Subcutaneous adipose tissue (tissue), 4 donors: Measurements from ENCODE around the gene MAB21L4. TPM values are rescaled to one million over a fixed set of nuclear protein-coding genes. Genes with fewer than 3 reads are reported as not detected.

Experiments used
- total RNA-seq, 4 donors: library from RNA; depleted of rRNA; stranded (reverse); fragments of >200 nt; gene quantifications; one replicate each; pipeline ENCODE4 v1.1.0, GENCODE V29; 2016
- TF ChIP-seq, protein P1 (sequence below): fragments of 450-650 bp; IDR thresholded peaks from one replicate; pipeline ENCODE4 v1.5.1; 2016; ENCODE audit warnings: low read depth, mild to moderate bottlenecking, control low read depth, antibody characterized with exemption, moderate library complexity

MAB21L4 gene
- total RNA-seq, 4 donors from 2014 or later: not detected

DNA sequence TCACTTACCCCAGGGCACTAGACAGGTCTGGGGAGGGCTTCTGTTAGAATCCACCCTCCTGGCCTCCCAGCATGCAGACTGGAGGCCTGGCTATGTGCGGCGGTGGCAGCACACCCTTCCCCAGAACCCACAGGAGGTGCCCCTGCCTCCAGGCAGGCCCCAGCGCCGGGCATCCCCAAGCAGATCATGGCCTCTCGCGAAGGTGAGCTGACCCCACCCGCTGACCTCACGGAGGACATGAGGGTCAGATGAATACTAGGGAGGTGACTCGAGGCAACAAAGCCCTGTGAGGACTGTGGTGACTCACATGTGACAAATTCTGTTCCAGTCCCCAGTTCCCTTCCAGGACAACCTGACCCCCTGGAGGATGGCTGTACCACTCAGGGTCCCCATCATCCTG is 1.9 kb downstream of the MAB21L4 start:
- TF ChIP-seq, protein P1, sequence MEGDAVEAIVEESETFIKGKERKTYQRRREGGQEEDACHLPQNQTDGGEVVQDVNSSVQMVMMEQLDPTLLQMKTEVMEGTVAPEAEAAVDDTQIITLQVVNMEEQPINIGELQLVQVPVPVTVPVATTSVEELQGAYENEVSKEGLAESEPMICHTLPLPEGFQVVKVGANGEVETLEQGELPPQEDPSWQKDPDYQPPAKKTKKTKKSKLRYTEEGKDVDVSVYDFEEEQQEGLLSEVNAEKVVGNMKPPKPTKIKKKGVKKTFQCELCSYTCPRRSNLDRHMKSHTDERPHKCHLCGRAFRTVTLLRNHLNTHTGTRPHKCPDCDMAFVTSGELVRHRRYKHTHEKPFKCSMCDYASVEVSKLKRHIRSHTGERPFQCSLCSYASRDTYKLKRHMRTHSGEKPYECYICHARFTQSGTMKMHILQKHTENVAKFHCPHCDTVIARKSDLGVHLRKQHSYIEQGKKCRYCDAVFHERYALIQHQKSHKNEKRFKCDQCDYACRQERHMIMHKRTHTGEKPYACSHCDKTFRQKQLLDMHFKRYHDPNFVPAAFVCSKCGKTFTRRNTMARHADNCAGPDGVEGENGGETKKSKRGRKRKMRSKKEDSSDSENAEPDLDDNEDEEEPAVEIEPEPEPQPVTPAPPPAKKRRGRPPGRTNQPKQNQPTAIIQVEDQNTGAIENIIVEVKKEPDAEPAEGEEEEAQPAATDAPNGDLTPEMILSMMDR: no peak

DNA sequence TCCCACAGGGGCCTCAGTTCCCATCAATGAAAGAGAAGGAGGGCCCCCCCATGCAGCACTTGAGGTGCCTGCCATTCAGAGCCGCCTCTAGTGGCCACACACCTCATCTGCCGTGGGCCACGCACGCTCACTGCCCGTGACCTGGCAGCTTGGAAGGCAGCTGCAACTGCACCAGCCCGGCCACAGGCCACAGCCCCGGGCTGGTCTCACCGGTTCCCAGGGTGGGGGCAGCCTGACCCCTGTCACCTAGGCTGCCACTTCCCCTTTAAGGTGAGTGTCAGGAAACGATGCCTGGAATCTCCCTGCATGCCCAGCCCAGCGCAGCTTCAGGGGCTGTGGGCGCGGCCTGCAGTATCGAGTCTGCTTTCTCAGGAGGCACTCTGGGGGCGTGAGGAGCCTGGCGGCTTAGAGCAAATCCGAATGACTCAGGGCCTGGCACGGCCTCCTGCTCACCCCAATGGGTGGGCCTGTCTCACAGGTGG is 2.6 kb downstream of the MAB21L4 start:
- TF ChIP-seq, protein P1: no peak

DNA sequence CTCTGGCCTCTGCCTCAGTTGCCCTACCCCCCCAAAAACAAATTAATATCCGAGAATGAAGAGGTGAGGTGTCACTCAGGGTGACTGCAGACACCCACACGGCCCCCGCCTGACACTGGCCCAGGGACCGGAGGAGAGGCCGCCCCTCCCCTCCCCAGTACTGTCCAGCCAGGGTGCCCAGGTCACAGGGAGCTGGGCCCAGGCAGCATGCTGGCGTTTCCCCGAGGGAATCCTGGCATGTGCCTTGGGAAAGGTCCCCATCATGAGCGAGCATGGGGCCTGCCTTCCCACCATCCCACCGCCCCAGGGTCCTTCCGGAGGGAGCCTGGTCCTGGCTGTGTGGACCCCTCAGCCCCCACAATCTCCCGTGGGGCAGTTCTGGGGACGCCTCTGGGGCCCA is 3.0 kb downstream of the MAB21L4 start:
- TF ChIP-seq, protein P1: no peak

DNA sequence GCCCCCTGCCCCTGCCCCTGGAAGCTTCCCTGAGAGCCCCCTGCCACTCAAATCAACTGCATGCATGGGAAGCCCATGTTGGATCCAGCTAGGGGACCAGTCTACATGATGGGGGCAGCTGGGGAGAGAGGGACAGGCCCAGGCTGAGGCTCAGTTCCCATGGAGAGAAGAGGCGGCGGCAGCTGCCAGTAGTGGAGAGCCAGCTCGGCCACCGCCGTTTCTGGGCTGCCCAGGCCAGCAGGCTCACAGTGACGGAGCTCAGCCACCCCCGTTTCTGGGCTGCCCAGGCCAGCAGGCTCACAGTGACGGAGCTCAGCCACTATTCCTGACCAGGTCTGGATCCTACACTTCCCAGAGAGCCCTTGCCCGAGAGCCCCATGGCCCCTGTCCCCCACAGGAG is 3.6 kb downstream of the MAB21L4 start:
- TF ChIP-seq, protein P1: no peak

DNA sequence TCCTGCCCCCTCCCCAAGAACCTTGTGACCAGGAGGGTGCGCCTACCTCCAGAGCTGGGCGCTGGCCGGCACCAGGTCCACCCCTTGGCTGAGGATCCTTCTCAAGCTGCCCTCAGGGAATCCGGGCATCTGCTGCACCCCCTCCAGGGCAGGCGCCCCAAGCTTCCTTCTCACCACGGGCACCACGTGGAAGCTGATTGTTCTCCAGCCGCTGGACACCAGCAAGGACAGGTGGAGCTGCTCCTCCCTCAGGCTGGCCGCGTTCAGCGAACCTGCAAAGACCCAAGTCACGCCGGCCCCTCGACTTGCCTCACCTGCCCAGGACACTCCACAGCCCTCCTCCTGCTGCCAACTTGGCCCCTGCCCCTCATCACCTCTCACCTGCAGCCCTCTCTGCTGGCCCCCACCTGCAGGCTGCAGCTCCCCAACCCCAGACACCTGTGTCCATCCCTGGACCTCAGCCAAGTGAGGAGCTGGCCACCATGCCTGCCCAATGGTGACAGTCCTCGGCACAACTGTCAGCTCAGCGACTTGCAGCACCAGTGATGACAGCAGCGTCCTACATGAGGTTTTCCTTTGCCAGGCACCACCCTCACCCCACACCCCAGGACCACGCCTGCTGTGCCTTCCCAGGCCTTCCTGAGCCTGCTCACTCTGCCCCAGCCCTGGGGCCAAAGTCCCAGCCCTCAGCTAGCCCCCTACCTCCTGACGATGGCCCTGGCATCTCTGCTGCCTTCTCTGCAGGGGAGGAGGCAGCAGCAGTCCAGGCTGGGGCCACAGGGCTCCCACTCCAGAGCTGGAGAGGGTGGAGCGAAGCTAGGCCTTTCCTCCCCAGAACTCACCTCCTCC is 4.2 kb downstream of the MAB21L4 start:
- TF ChIP-seq, protein P1: no peak

DNA sequence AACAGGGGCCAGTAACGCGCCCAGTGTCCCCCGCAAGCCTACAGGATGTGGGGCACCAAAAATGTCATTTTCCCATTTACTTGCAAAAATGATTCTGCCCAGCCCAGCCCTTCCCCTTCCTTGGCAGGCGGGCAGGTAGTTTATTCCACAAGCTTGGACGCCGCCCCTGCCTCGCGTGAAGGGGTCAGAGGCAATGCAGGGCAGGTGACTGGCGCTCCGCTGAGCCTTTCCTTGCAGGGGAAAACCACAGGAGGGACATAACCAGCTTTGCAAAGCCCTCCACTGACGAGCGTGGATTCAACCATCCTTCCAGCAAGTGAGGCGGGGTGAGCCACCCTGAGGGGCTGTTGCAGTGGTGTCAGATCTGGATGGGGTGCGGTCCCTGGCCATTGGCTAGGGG is 5.3 kb downstream of the MAB21L4 start:
- TF ChIP-seq, protein P1: no peak

DNA sequence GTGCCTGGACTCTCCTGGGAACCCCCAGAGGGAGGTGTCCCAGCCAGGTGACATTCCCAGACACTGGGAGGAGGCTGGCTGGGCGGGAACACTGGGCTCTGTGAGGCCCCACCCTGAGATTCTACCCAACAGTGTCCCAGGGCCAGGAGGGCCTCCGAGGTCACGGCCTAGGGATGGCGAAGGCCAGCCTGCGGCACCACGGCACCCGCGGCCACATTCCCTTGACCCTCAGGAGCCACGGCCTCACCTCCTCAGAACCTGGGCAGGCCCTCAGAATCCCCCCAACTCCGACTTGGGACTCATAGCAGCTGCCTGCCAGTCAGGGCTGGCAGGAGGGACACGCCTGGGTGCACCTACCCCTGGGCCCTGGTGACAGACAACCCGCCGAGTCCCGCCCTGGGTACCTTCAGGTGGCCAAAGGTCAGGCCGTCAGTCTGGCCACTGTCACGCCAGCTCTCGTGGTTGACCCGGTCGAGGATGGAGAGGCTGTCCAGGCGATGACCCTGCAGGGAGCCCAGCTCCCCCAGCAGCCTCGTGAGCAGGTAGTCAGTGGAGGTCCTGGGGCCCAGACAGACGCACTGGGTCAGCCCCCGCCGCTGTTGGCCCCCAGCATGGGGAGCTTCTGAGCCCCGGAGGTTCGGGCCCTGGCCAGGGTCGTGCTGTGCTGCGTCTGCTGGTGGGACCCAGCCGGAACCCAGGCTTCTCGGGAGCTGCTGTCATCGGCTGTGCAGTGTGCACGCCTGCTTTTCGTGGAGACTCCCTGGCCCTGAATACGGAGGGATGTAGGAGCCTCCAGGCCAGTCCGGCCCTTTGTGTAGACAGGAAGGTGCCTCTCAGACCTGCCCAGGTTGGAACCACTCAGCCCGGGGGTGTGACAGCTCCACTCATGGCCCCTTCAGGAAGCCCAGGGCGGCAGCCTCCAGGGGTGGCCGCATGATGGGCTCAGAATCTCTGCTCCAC is 6.1 kb downstream of the MAB21L4 start:
- TF ChIP-seq, protein P1: no peak
